ENCODE data around the gene LSM3. TPM values are rescaled to one million over a fixed set of nuclear protein-coding genes. Genes with fewer than 3 reads are reported as not detected.

LSM3 gene
- total RNA-seq, 4 donors from 2014 or later, result 10.0 to 14.1 (median 11.9) TPM

DNA sequence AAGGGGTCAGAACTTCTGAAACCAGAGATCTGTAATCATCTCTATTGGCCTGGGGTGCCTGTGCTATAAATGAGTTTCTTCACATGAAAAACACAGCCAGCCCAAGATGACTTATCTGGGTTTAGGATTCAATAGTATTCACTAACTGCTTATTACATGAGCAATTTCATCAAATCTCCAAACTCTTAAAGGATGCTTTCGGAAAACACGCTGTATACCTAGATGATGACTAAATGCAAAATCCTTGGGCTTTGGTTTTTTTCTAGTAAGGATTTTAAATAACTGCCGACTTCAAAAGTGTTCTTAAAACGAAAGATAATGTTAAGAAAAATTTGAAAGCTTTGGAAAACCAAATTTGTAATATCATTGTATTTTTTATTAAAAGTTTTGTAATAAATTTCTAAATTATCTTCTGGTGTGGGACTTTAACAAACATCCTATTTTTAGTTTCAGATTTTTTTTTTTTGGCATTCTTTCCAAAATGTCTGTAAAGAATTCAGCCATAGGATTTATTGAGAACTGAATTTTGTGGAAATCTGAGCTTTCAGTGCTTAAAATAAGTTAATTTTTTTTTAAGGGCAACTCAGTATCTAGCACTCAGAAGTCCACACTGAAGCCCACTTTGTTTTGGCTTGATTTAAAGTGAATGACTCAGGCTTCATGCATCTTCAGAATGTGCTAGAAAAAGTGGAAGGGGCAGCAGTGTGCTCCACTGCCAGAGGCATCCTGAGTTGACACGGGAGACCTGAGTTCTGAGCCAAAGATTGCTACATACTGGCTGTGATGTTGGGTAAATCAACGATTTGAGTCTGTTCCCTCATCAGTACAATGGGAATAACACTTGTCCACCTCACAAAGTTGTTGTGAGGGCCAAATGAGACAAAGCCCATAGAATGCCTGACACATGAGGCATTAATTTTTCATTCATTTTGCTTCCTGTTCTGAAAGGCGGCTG lies 35.1 kb upstream of the LSM3 start:
- intact Hi-C loops (cut with DNase I; ENCODE audit: low total_unique reads), result no loop called here
- H3K4me1 ChIP-seq, result peaks cover 19 to 20% of the 10 kb centered on the region in 2 donors
- H3K4me3 ChIP-seq, result no peak overlapping the region

GRCh38 chr3:14144423-14145075 lies 34.1 kb upstream of the LSM3 start:
- Histone ChIP-seq H3K27me3 (no peaks in the 10 kb centered on the region), H3K27ac (peak overlapping the region; percentile 86 to 96), H3K4me3 (no peak overlapping the region), H3K36me3 (no peaks in the 10 kb centered on the region), H3K4me1 (peaks cover 19 to 20% of the 10 kb centered on the region in 2 donors), H3K9me3 (no peaks in the 10 kb centered on the region)
- TF ChIP-seq, protein P1, sequence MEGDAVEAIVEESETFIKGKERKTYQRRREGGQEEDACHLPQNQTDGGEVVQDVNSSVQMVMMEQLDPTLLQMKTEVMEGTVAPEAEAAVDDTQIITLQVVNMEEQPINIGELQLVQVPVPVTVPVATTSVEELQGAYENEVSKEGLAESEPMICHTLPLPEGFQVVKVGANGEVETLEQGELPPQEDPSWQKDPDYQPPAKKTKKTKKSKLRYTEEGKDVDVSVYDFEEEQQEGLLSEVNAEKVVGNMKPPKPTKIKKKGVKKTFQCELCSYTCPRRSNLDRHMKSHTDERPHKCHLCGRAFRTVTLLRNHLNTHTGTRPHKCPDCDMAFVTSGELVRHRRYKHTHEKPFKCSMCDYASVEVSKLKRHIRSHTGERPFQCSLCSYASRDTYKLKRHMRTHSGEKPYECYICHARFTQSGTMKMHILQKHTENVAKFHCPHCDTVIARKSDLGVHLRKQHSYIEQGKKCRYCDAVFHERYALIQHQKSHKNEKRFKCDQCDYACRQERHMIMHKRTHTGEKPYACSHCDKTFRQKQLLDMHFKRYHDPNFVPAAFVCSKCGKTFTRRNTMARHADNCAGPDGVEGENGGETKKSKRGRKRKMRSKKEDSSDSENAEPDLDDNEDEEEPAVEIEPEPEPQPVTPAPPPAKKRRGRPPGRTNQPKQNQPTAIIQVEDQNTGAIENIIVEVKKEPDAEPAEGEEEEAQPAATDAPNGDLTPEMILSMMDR (IDR thresholded peaks at IDR 0.05), result no peak
- TF ChIP-seq POLR2A (IDR thresholded peaks at IDR 0.05), result no peak
- DNase-seq, result peak; percentile 66 to 92
- intact Hi-C loops (cut with DNase I; ENCODE audit: low total_unique reads), result no loop called here

More for the DNA sequence above, 35.1 kb upstream of the LSM3 start:
- no peaks in the 10 kb centered on the region for H3K36me3 ChIP-seq
- H3K27ac ChIP-seq, result peak overlapping the region; percentile 86 to 96
- H3K27me3 ChIP-seq, result no peaks in the 10 kb centered on the region
- H3K9me3 ChIP-seq, result no peaks in the 10 kb centered on the region
- DNase-seq, result peak; percentile 69 to 79
- TF ChIP-seq, protein P1 (IDR thresholded peaks at IDR 0.05), result no peak
- TF ChIP-seq POLR2A (IDR thresholded peaks at IDR 0.05), result no peak

- no peaks in the 10 kb centered on the region for H3K36me3 ChIP-seq
- TF ChIP-seq POLR2A (IDR thresholded peaks at IDR 0.05), result no peak
- TF ChIP-seq, protein P1 (IDR thresholded peaks at IDR 0.05), result no peak
- peaks cover 19 to 20% of the 10 kb centered on the region in 2 donors for H3K4me1 ChIP-seq
- H3K27ac ChIP-seq, result peak overlapping the region; percentile 86 to 96
- intact Hi-C loops (cut with DNase I; ENCODE audit: low total_unique reads), result no loop called here
- DNase-seq, result no peak
- H3K4me3 ChIP-seq, result no peak overlapping the region
- H3K9me3 ChIP-seq, result no peaks in the 10 kb centered on the region
- no peaks in the 10 kb centered on the region for H3K27me3 ChIP-seq
These were observed 33.4 kb upstream of the LSM3 start for GRCh38 chr3:14145236-14145635.

GRCh38 chr3:14145670-14146380 lies 32.8 kb upstream of the LSM3 start:
- Histone ChIP-seq H3K9me3 (no peaks in the 10 kb centered on the region), H3K4me1 (peaks cover 19 to 20% of the 10 kb centered on the region in 2 donors), H3K27ac (peak overlapping the region; percentile 86 to 96), H3K4me3 (no peak overlapping the region), H3K27me3 (no peaks in the 10 kb centered on the region), H3K36me3 (no peaks in the 10 kb centered on the region)
- DNase-seq, result no peak
- TF ChIP-seq, protein P1 (IDR thresholded peaks at IDR 0.05), result no peak
- no peak for TF ChIP-seq POLR2A (IDR thresholded peaks at IDR 0.05)
- intact Hi-C loops (cut with DNase I; ENCODE audit: low total_unique reads), result no loop called here
